GM18505 (cell line): Measurements from ENCODE around the gene TJP1.
"Not testable (repeated sequence)": the region's sequence is repeated elsewhere in the genome, so short reads cannot be mapped to it uniquely, and the experiment has no call there.

ENCODE experiments used
- ATAC-seq: cut with Tn5 transposase; IDR thresholded peaks from one replicate; pipeline ENCODE4 v1.9.1; 2021; ENCODE audit not compliant: unreplicated experiment
- POLR2A ChIP-seq: IDR thresholded peaks from 4 replicates; pipeline ENCODE4 v1.6.1; 2011; ENCODE audit warnings: borderline replicate concordance; ENCODE audit not compliant: insufficient read depth, insufficient read length; ENCODE audit errors: extremely low read depth

TJP1 gene

DNA sequence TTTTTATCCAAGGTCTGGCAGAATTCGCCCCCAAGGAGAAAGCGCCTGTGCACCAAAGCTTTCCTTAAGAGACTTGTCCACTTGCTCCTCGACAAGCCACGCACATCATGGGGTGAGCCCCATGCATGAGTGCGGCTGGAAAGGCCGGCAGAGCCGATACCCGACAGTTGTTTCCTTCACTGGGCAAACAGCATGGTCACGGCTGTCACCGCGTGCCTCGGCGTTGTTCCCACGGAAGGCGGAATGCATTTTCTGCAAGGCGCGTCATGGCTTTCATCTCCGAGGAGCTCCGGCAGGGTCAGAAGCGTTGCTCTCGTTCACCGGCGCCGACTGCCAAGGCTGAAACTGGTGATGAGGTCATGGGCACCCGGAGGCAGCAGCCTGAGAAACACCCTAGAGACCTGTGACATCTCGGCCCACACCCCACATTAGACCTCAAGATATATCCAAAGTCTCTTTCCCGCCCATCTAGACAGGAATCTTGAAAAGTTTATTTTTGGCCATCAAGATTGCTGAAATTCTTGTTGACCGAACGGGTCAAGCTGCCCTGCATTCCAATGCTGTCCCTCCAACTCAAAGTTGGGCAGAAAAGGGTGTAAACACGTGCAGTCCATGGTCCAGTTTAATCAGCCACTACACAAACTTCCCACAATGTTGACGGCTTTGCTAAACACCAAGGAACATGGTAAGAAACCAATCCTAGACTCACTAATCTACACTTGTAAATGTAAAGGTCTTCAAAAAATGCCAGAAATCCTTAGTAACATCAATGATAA is 604 bp upstream of the TJP1 start:
- no peak for TF ChIP-seq POLR2A
- ATAC-seq = no peak

- ATAC-seq = no peak
- no peak for TF ChIP-seq POLR2A
Measured at GRCh38 chr15:29821416-29822099, 710 bp downstream of the TJP1 start.

DNA sequence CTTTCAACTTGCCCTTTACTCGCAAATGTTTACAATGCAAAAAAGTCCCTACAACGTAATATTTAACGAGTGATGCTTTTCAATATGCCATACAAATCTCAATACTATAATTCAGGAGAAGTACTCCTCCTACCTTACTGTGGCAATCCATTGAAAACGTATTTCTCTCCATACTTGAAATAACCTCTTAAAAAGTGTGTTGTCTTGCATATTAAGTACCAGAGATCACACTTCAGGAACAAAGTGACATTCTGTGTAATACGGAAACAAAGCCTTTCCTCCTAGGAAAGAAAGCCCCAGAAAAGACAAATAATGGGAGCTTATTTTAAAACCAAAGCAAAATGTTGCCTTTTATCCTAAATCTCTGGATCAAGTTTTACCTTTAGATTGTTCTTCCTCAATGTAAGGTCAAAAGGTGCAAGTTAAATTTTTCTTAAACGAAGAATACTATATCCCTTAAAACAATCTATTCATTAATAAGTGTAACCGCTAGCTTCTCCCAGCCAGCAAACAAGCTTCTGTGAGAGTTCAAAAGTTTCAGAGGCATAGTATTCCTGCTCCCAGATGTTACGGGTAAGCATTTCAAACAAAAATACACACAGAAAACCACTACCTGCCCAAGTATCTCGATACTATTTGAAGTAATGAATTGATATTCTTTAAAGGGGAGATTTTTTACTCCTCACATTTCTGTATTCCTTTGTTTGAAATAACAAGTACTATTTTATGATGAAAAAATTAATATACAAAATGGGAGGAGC is 1.7 kb downstream of the TJP1 start:
- ATAC-seq = no peak
- no peak for TF ChIP-seq POLR2A

DNA sequence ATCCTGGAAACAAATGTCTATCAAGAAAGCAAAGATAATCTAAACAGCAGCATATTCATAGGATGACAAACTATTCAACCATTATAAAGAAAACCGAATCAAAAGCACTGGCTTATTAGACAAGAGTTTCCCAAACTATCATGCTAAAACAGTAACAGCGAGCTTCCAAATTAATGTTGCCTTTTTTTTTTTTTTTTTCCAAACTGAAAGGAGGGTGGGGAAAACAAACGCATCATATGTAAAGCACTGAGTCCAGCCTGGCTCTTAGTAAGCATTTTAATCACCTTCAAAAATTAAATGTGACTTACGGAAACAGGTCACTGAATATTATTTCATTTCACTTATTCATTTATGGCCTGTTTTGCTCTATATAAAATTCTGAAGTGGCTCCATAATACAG is 2.3 kb downstream of the TJP1 start:
- no peak for TF ChIP-seq POLR2A
- no peak for ATAC-seq

GRCh38 chr15:29818141-29818540 is 4.1 kb downstream of the TJP1 start:
- no peak for TF ChIP-seq POLR2A
- ATAC-seq = no peak

DNA sequence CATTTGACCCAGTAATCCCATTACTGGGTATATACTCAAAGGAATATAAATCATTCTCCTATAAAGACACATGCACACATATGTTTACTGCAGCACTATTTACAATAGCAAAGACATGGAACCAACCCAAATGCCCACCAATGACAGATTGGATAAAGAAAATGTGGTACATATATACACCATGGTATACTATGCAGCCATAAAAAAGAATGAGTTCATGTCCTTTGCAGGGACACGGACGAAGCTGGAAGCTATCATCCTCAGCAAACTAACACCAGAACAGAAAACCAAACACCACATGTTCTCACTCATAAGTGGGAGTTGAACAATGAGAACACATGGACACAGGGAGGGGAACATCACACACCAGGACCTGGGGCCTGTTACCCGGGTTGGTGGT is 4.8 kb downstream of the TJP1 start:
- not testable (repeated sequence) for ATAC-seq

DNA sequence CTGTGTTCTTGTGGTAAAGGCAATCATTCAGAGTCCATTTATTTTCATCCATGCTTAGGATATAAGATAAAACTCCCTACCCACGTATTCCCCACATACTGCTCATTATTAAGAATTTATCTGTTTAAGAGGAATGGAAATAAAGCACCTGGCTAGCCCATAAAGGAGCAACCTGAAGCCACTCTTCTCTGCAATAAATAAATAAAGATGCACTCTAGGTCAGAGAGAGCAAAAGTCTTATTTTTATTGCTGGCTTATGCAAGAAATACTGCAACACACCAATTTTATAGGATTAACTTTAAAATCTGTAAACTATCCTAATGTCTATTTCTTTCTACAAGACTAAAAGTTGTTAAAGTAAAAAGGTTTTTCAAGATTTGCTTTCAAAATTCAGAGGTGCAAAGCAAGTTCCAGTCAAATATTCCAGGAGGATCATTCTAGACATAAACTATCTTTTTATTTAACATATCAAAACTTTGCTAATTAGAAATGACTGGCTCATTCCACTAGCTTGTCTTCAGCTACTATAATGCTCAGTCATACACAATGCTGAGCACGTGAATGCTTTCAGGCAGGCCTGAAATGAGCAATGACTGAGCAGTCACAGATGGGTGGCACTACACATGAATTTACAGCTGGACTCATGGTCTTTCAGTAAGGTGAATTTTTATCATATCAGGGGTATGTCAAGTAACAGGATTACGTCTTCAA is 7.1 kb downstream of the TJP1 start:
- TF ChIP-seq POLR2A = no peak
- no peak for ATAC-seq

GRCh38 chr15:29813009-29813408 is 9.3 kb downstream of the TJP1 start:
- TF ChIP-seq POLR2A = no peak
- no peak for ATAC-seq

DNA sequence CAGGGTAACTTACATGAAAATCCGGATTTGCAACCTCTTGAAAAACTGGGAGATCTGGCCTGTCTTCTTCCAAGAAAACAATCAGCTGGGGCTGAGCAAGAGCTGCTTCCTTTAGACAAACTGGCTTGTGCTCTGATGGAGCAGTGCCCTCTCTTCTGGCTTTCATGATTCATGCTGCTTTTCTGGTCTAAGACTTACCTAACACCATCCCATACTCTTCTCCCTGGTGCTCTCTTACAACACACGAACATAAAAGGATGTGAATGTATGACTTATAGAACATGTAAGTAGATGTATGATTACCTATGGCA is 9.9 kb downstream of the TJP1 start:
- TF ChIP-seq POLR2A = no peak
- no peak for ATAC-seq

DNA sequence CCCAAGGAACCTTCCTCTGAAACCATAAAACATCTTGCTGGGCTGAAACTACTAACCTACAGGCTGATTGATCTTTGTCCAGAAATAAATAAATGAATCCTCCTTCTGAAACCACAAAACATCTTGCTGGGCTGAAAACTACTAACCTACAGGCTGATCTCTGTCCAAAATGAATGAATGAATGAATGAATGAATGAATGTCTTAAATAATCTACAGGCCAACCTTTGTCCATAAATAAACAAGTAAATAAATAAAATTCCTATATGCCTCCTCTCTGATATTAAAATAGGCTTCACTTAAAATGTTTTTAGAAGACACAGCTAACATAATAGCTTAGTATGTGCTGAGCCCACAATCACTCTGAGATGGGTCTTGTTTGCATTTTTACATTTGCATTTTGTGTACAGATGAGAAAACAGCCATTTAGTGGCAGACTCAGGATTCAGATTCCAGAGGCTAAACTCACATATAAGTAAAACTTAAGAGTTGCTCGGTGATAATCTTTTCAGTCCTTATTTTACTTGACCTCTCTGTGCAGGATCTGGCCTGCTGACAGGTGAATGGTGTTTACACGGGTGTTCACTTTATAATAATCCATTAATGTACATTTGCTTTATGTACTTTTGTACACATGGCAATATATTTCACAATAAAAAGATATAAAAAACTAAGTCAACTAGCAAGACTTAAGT is 10.4 kb downstream of the TJP1 start:
- TF ChIP-seq POLR2A = no peak

DNA sequence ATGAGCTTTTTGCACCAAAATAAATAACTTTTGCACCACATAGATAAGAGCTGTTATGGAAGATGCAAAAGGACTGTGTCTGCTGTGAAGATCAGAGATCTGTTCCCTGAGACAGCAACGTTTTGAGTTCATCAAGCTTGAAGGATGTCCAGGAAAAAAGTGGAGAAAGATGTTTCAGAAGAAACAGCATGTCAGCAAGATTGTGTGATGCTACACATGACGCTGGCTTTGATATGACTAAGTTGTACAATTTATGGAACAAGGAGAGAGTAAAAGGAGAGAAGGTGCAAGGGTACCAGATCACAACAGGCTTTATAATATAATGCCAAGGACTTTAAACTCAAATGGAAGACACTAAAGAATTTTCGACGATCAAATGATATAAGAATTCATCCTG is 16.6 kb downstream of the TJP1 start:
- no peak for ATAC-seq
- no peak for TF ChIP-seq POLR2A

More for the DNA sequence above, 10.4 kb downstream of the TJP1 start:
- no peak for ATAC-seq

DNA sequence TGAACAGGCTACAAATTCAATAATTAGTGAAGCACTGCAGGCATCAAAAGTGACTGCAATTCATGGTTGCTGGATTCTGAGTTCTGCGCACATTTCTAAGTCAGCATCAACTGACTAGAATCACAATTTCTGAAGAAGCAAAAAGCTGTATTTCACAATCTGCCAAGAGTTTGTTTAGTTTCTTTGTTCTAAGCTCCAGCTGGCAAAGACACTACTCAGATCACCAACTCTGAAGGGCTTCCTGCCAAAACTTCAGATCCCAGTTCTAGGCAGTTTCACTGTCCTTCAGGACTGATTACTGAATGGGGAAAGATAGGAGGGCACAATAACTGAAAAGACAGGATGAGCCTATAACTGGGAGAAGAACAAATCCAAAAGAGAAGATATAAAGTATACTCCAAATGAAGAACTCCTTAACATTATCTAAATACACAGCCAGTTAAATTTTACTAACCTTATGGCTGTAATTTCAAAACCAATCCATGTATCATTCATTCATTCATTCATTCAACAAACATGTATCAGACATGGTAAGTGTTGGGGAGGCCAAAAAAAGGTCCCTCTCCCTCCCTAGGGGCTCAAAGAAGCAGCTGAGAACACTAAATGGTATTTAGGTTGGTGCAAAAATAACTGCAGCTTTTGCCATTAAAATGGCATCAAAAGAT is 17.1 kb downstream of the TJP1 start:
- no peak for ATAC-seq

More for the DNA sequence above, 17.1 kb downstream of the TJP1 start:
- TF ChIP-seq POLR2A = no peak
